ENCODE results near the gene ARHGAP33.
"Not testable (repeated sequence)": the region's sequence is repeated elsewhere in the genome, so short reads cannot be mapped to it uniquely, and the experiment has no call there.

ARHGAP33 gene

GRCh38 chr19:35836096-35836495 is 60.7 kb downstream of the ARHGAP33 start:
- not testable (repeated sequence) for DNase-seq

Measured in SHP77 (cell line).